HL-60 (cell line): Measurements from ENCODE around the gene ZBTB12.

Experiments
- CTCF ChIP-seq: IDR thresholded peaks from one replicate; pipeline ENCODE4 v1.5.1; 2011; ENCODE audit warnings: low read length, control low read depth, inconsistent platforms; ENCODE audit not compliant: insufficient read depth
- POLR2AphosphoS5 ChIP-seq: IDR thresholded peaks from 2 replicates; pipeline ENCODE4 v1.6.1; 2012; ENCODE audit warnings: low read depth
- REST ChIP-seq: IDR thresholded peaks from 2 replicates; pipeline ENCODE4 v1.6.1; 2012; ENCODE audit warnings: low read depth; ENCODE audit not compliant: insufficient replicate concordance

- TF ChIP-seq CTCF, result no peak
- TF ChIP-seq POLR2AphosphoS5, result no peak
- TF ChIP-seq REST, result no peak
These were observed 26.9 kb downstream of the ZBTB12 start for GRCh38 chr6:31874836-31875572.
